H1 (cell line): ENCODE data around the gene PKD1. TPM values are rescaled to one million over a fixed set of nuclear protein-coding genes. Genes with fewer than 3 reads are reported as not detected.

Experiments
- CTCF ChIA-PET: fragments of 300-600 bp; sonication (Branson Sonifier 250); formaldehyde crosslinking; loops from one replicate; lab custom pipeline; 2021; ENCODE audit not compliant: partially characterized antibody; lab: Charles Lee
- POLR2A ChIA-PET: fragments of 300-600 bp; sonication (Branson Sonifier 250); formaldehyde crosslinking; loops from one replicate; lab custom pipeline; 2021; ENCODE audit warnings: inconsistent platforms; ENCODE audit not compliant: partially characterized antibody; lab: Charles Lee
- DNase-seq, 2 experiments: peaks; one replicate each; pipeline versions ENCODE4 v3.0.0 to v3.0.0-alpha.2; 2010 to 2022; ENCODE audit warnings: low spot score in 2 of 2, low read depth in 1 of 2, mixed read lengths in 1 of 2
- FAIRE-seq: peaks from 2 replicates; lab custom pipeline; 2011; peaks lifted over from hg19 to GRCh38; lab: Jason Lieb, UNC
- H2AFZ ChIP-seq: 2 replicates; pipeline ENCODE4 v1.8.1; 2012; ENCODE audit warnings: low read length, inconsistent platforms
- H2AK5ac ChIP-seq: 2 replicates; pipeline ENCODE4 v1.6.1; 2013; ENCODE audit warnings: low read depth, low read length
- H2BK120ac ChIP-seq: replicated peaks from 2 replicates; pipeline ENCODE3; 2013; ENCODE audit warnings: low read depth, low read length, inconsistent platforms
- H2BK12ac ChIP-seq: 2 replicates; pipeline ENCODE4 v1.6.1; 2013; ENCODE audit warnings: low read depth, low read length
- H2BK15ac ChIP-seq: 2 replicates; pipeline ENCODE4 v1.6.1; 2013; ENCODE audit warnings: low read length
- H2BK20ac ChIP-seq: 2 replicates; pipeline ENCODE4 v1.6.1; 2013; ENCODE audit warnings: low read length
- H2BK5ac ChIP-seq: 2 replicates; pipeline ENCODE4 v1.6.1; 2013; ENCODE audit warnings: low read depth, low read length
- H3K14ac ChIP-seq: 2 replicates; pipeline ENCODE4 v1.6.1; 2013; ENCODE audit warnings: inconsistent platforms; ENCODE audit not compliant: insufficient read length
- H3K18ac ChIP-seq: 2 replicates; pipeline ENCODE4 v1.6.1; 2013; ENCODE audit warnings: low read length; ENCODE audit errors: extremely low read depth
- H3K23ac ChIP-seq: 2 replicates; pipeline ENCODE4 v1.6.1; 2013; ENCODE audit warnings: inconsistent platforms; ENCODE audit not compliant: insufficient read length
- H3K23me2 ChIP-seq: 2 replicates; pipeline ENCODE4 v1.6.1; 2013; ENCODE audit warnings: low read depth, low read length
- H3K27ac ChIP-seq: 2 replicates; pipeline ENCODE4 v1.6.1; 2011; ENCODE audit warnings: low read depth, low read length, inconsistent platforms
- H3K27me3 ChIP-seq, 4 experiments: replicated peaks in 1 of 4; 1 replicate in 1 of 4; 2 replicates in 3 of 4; pipeline versions ENCODE4 v1.6.1 to v1.8.1; 2011 to 2013; ENCODE audit warnings: low read length in 3 of 4, mild to moderate bottlenecking in 3 of 4, inconsistent platforms in 2 of 4, mixed read lengths in 2 of 4, moderate library complexity in 1 of 4; ENCODE audit not compliant: control insufficient read depth in 3 of 4, insufficient read depth in 3 of 4; ENCODE audit errors: extremely low read depth in 1 of 4
- H3K36me3 ChIP-seq, 4 experiments: 2 replicates each; pipeline versions ENCODE4 v1.6.1 to v1.8.1; 2011 to 2013; ENCODE audit warnings: mild to moderate bottlenecking in 4 of 4, low read length in 3 of 4, moderate library complexity in 2 of 4, control low read depth in 1 of 4, inconsistent platforms in 1 of 4; ENCODE audit not compliant: insufficient read depth in 4 of 4, control insufficient read depth in 2 of 4
- H3K4ac ChIP-seq: replicated peaks from 2 replicates; pipeline ENCODE3; 2013; ENCODE audit warnings: low read length, low read depth, mixed read lengths, inconsistent platforms; ENCODE audit not compliant: insufficient read length
- H3K4me1 ChIP-seq, 4 experiments: replicated peaks in 1 of 4; 1 replicate in 1 of 4; 2 replicates in 3 of 4; pipeline versions ENCODE4 v1.6.1 to v1.8.1; 2011 to 2013; ENCODE audit warnings: low read length in 3 of 4, inconsistent platforms in 2 of 4, mixed read lengths in 1 of 4; ENCODE audit not compliant: insufficient read depth in 4 of 4, control insufficient read depth in 3 of 4
- H3K4me2 ChIP-seq, 2 experiments: 2 replicates each; pipeline versions ENCODE4 v1.6.1 to v1.8.1; 2011 to 2013; ENCODE audit warnings: low read depth in 2 of 2, low read length in 2 of 2, control low read depth in 1 of 2, inconsistent platforms in 1 of 2, mild to moderate bottlenecking in 1 of 2; ENCODE audit not compliant: insufficient read depth in 1 of 2
- H3K4me3 ChIP-seq, 4 experiments: fragments of 200-600, 300-600 bp in 1 of 4; sonication (generic), shearing (Covaris generic), sonication (Bioruptor Twin) in 1 of 4; 2 replicates each; pipeline versions ENCODE4 v1.5.1 to v1.8.1; 2011 to 2016; ENCODE audit warnings: low read length in 4 of 4, low read depth in 3 of 4, control low read depth in 2 of 4, inconsistent platforms in 2 of 4, mild to moderate bottlenecking in 2 of 4, mixed read lengths in 1 of 4, moderate library complexity in 1 of 4; ENCODE audit not compliant: insufficient read depth in 2 of 4; ENCODE audit errors: extremely low read depth in 1 of 4
- H3K56ac ChIP-seq: replicated peaks from 2 replicates; pipeline ENCODE3; 2013; ENCODE audit warnings: low read depth, mild to moderate bottlenecking, mixed read lengths, low read length, inconsistent platforms; ENCODE audit not compliant: insufficient read length
- H3K79me1 ChIP-seq: 2 replicates; pipeline ENCODE4 v1.6.1; 2013; ENCODE audit warnings: low read depth, low read length, control low read depth
- H3K79me2 ChIP-seq, 2 experiments: 2 replicates each; pipeline versions ENCODE4 v1.6.1 to v1.8.1; 2012 to 2013; ENCODE audit warnings: low read length in 2 of 2, mild to moderate bottlenecking in 2 of 2, inconsistent platforms in 1 of 2; ENCODE audit not compliant: insufficient read depth in 2 of 2, control insufficient read depth in 1 of 2
- H3K9ac ChIP-seq, 4 experiments: replicated peaks in 1 of 4; 1 replicate in 1 of 4; 2 replicates in 3 of 4; pipeline versions ENCODE4 v1.6.1 to v1.8.1; 2011 to 2013; ENCODE audit warnings: low read depth in 3 of 4, low read length in 3 of 4, control low read depth in 2 of 4, mild to moderate bottlenecking in 2 of 4, moderate library complexity in 2 of 4, inconsistent platforms in 1 of 4; ENCODE audit errors: extremely low read depth in 1 of 4
- H3K9me3 ChIP-seq, 2 experiments: 2 replicates each; pipeline versions ENCODE4 v1.6.1 to v1.8.1; 2012 to 2013; ENCODE audit warnings: mild to moderate bottlenecking in 2 of 2, moderate library complexity in 2 of 2, control low read depth in 1 of 2, inconsistent platforms in 1 of 2, low read depth in 1 of 2, low read length in 1 of 2, mixed read lengths in 1 of 2; ENCODE audit not compliant: insufficient read depth in 2 of 2
- H4K20me1 ChIP-seq, 2 experiments: replicated peaks in 1 of 2; 2 replicates each; pipeline versions ENCODE3 to v1.8.1; 2011 to 2013; ENCODE audit warnings: inconsistent platforms in 2 of 2, low read length in 2 of 2, mild to moderate bottlenecking in 1 of 2; ENCODE audit not compliant: insufficient read depth in 2 of 2, control insufficient read depth in 1 of 2
- H4K5ac ChIP-seq: 2 replicates; pipeline ENCODE4 v1.6.1; 2013; ENCODE audit warnings: low read length, low read depth, mixed read lengths, inconsistent platforms; ENCODE audit not compliant: insufficient read length
- H4K8ac ChIP-seq: 2 replicates; pipeline ENCODE4 v1.8.0; 2013; ENCODE audit warnings: mild to moderate bottlenecking, moderate library complexity, low read length, inconsistent platforms; ENCODE audit not compliant: insufficient read depth; ENCODE audit errors: extremely low read depth
- H4K91ac ChIP-seq: replicated peaks from 2 replicates; pipeline ENCODE3; 2013; ENCODE audit warnings: low read length, mixed read lengths, inconsistent platforms; ENCODE audit not compliant: insufficient read length
- ATF2 ChIP-seq: IDR thresholded peaks from 2 replicates; pipeline ENCODE4 v1.6.1; 2012; ENCODE audit warnings: low read length, inconsistent platforms
- CHD1 ChIP-seq: IDR thresholded peaks from 2 replicates; pipeline ENCODE4 v1.6.1; 2012; ENCODE audit warnings: low read depth, low read length, improper control_type of control experiment
- EGR1 ChIP-seq: IDR thresholded peaks from 2 replicates; pipeline ENCODE4 v1.6.1; 2011; ENCODE audit warnings: low read depth, low read length, borderline replicate concordance
- POLR2AphosphoS5 ChIP-seq: IDR thresholded peaks from 2 replicates; pipeline ENCODE4 v1.6.1; 2011; ENCODE audit warnings: low read depth, low read length
- YY1 ChIP-seq: IDR thresholded peaks from 2 replicates; pipeline ENCODE4 v1.6.1; 2011; ENCODE audit warnings: low read depth, mild to moderate bottlenecking, low read length
- WGBS, 2 experiments: shearing (Covaris generic) in 1 of 2; methylation state at CpG; one replicate each; pipeline versions ENCODE4 v1.1.6 to v1.1.7; 2013 to 2015; ENCODE audit warnings: low lambda C conversion rate in 2 of 2, mixed read lengths in 2 of 2, inconsistent platforms in 1 of 2, low coverage in 1 of 2, missing lambda C conversion rate in 1 of 2; ENCODE audit not compliant: insufficient replicate concordance in 2 of 2, insufficient coverage in 1 of 2, insufficient read length in 1 of 2; ENCODE audit errors: extremely low coverage in 1 of 2, missing lambda C conversion rate in 1 of 2; 5-methylcytosine and 5-hydroxymethylcytosine counted together
- polyA plus RNA-seq, 7 experiments: library from polyadenylated mRNA; depleted of rRNA in 3 of 7; stranded (reverse) in 5 of 7; unstranded in 2 of 7; fragments of >200 nt in 5 of 7; fragments of 200-250 nt in 2 of 7; gene quantifications; 1 replicate in 5 of 7; 2 replicates in 1 of 7; 4 replicates in 1 of 7; pipeline versions ENCODE4 v1.2.1 to v1.2.3, GENCODE V29; 2011 to 2013; ENCODE audit warnings: missing spikeins in 2 of 7, mixed read lengths in 2 of 7
- total RNA-seq: library from RNA; stranded (reverse); fragmentation: NEBNext Ultra II Directional; extraction: Animal tissue kit (Norgen Biotek cat#: 25700); gene quantifications from 2 replicates; pipeline ENCODE4 v1.2.1, GENCODE V29; 2021

PKD1 gene
- total and polyA plus RNA-seq, 2 of the 8 experiments (the other 6 are each of a cell fraction or from before 2014, with no cell fraction given): 40.6 to 52.7 TPM

- H3K36me3 ChIP-seq: peaks cover 15 to 46% (median 28%) of the 10 kb centered on the region in 4 experiments; a peak in 7 of 8 replicates
- H2AFZ ChIP-seq: no peak overlapping the region
- H4K8ac ChIP-seq: no peak overlapping the region; the same call in 1 of the 2 replicates
- WGBS, 2 experiments: 99% methylated on average over 9 of the region's 20 CpGs; no CpG with 5 or more reads in 1 of the 2 experiments
- no peaks in the 10 kb centered on the region; a peak in 1 of 7 replicates for H3K27me3 ChIP-seq
- no peak overlapping the region for H3K18ac ChIP-seq
- H2BK5ac ChIP-seq: no peak overlapping the region
- no peak overlapping the region for H2AK5ac ChIP-seq
- no peak for FAIRE-seq
- H4K91ac ChIP-seq: no peak overlapping the region
- H4K20me1 ChIP-seq: peaks cover 2 to 19% of the 10 kb centered on the region in 2 experiments
- peaks cover 0 to 7% (median 2%) of the 10 kb centered on the region in 4 experiments; a peak in 4 of 7 replicates for H3K4me1 ChIP-seq
- ChIA-PET CTCF (interaction anchor here (1.0 to 1.4 kb wide), 4 partner anchors 10 to 37 kb away, joined by 3 to 5 read pairs (median 3); partner anchors contain the start of gene PGP), POLR2A (interaction anchor here (1.0 to 13.5 kb wide), 7 partner anchors 11 to 86 kb away, joined by 3 to 312 read pairs (median 5); partner anchors contain the start of genes CASKIN1, RAB26 and TRAF7)
- no peak overlapping the region for H4K5ac ChIP-seq
- H3K4me3 ChIP-seq: no peak overlapping the region
- no peaks in the 10 kb centered on the region for H3K79me1 ChIP-seq
- no peak overlapping the region for H3K27ac ChIP-seq
- no peak overlapping the region for H3K56ac ChIP-seq
- H2BK120ac ChIP-seq: no peak overlapping the region
- H3K23ac ChIP-seq: no peak overlapping the region
- no peaks in the 10 kb centered on the region for H3K9me3 ChIP-seq
- no peak overlapping the region for H3K9ac ChIP-seq
- H3K79me2 ChIP-seq: no peaks in the 10 kb centered on the region
- TF ChIP-seq CHD1 (no peak), POLR2AphosphoS5 (peak; percentile 73; the same call in 1 of the 2 replicates), ATF2 (no peak), EGR1 (peak; percentile 55), YY1 (no peak)
- H2BK20ac ChIP-seq: no peak overlapping the region
- DNase-seq: no peak
- H2BK12ac ChIP-seq: no peak overlapping the region
- no peak overlapping the region for H3K4me2 ChIP-seq
- H2BK15ac ChIP-seq: no peak overlapping the region
- no peak overlapping the region for H3K4ac ChIP-seq
- H3K23me2 ChIP-seq: peaks cover 2% of the 10 kb centered on the region; the same call in 1 of the 2 replicates
- no peak overlapping the region for H3K14ac ChIP-seq
Observed at GRCh38 chr16:2177561-2177960, 41.9 kb upstream of the PKD1 start.
